Activated CD4-positive, alpha-beta T cell treated with anti-CD3 and anti-CD28 coated beads for 48 hours (primary cell): ENCODE results near the gene PPP1R14D.

Experiments
- DNase-seq: peaks from one replicate; pipeline ENCODE4 v3.0.0-alpha.2; 2020

The PPP1R14D gene

DNA sequence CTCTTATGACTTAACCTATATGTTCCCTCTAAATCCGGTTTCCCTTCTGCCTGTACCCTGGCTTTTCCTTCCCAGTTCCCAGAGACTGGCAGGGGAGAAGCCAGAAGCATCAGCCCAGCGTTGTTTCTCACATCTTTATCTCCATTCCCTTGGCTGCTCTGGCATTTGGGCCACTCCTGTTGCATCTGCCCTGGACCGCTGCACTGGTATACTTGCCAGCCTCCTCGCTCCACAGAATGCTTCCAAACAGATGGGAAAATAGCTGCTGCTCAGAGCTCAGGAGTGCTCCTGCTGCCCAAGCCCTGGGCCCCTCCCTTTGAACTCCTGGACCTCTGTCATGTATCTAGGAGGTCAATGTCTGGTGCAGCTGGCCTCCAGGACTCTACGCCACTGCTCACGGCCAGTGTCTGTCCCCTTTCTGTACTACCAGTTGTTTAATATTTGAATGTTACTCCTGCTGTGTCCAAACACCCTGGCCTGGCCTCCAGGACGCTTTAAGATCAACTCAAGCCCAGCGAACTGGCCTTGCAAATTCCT, 22.1 kb upstream of the PPP1R14D start:
- no peak for DNase-seq

DNA sequence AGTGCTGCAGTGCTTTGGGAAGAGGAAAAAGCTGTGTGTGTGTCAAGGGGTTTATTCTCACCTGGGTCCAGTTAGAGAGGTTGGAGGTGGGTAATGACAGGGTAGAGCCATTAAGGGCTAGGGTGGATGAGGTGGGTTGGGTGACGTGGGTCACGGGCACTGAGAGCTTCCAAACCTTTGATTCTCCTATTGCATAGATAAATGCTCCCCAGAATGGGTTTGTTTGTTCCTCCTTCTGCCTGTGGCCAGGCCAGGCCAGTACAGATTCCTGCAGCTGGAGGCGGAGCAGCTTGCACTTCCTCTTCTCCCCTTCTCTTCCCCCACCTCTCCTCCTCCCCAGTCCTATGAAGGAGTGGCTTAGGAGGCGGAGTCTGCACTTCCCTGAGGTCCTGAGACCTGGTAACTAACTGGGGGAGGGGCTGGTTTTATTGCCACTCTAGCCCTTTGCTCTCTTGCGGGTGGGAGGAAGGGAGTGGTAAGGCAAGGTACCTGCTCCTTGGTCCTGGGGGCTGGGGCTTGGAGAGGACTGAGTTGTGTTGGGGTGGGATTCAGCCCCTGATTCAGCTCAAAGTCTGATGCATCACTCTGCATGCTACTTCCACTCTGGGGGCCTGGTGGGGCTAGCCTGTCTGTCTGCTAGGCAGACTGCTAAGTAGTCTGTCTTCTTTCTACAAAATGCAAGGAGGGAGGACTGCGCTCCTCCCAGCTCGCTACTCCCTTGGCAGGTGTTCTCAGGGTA, 18.9 kb upstream of the PPP1R14D start:
- DNase-seq = no peak

DNA sequence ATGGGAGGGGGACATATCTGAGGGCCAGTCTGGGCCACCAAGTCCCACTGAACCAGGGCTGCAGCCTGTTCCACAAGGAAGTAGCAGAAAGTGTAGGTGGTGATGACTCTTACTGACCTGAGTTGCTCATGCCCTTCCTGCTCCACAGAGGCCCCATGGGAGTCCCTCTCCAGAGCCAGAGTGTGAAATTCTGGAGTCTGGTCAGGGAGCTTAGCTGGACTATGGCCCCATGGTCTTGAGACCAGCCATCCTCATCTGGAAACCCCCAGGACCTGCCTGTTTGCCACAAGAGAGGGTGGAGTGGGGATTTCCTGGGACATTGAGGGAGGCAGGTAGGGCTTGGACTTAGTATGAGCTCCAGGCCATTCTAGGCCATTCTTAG, 18.3 kb upstream of the PPP1R14D start:
- DNase-seq = no peak

DNA sequence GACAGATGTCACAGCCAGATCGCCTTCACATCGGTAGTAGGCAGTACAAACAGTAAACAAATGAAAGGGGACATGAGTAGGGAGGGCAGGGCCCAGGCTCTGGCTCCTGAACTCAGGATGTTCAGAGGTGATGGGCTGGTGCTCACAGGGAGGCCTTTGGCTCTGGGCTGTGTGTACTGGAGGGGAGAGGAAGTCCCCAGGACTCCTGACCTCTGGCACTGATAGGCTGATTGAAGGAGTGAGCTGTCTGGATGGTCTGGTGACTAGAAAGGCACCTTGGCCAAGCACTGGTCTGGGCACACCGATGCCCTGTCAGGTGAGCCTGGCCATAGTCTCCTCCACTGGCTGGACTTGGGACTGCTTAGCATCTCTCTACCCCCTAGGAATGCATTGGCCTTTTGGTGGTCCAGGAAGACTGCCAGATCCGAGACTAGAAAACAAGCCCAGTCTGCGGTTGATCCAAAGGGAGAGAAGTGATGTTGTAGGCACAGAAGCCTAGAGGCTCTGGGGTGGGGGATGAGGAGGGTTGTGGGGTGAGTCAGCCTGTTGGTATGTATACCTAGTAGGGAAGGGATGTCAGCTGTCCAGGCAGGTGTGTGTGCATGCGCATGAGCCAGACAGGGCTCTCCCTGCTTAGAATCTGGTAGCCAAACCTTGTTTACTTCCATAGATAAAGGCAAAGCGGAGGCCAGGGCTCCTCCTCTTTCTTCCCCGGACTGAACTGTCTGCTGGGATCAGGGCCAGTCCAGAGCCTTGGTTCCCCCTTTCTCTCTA, 17.2 kb upstream of the PPP1R14D start:
- no peak for DNase-seq

DNA sequence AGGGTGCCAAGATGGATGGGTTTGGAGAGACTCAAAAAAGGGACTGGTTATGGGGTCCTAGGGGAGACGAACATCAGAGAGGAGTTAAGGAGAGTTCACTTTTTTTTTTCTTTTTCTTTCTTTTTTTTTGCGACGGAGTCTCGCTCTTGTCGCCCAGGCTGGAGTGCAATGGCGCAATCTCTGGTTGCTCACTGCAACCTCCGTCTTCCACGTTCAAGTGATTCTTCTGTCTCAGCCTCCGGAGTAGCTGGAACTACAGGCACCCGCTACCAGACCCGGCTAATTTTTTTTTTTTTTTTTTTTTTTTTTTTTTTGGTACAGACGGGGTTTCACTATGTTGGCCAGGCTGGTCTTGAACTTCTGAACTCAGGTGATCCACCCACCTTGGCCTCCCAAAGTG, 16.5 kb upstream of the PPP1R14D start:
- DNase-seq = no peak

DNA sequence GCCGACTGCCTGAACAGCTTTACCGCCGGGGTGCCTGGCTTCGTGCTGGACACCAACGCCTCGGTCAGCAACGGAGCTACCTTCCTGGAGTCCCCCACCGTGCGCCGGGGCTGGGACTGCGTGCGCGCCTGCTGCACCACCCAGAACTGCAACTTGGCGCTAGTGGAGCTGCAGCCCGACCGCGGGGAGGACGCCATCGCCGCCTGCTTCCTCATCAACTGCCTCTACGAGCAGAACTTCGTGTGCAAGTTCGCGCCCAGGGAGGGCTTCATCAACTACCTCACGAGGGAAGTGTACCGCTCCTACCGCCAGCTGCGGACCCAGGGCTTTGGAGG, 16.2 kb upstream of the PPP1R14D start:
- DNase-seq = peak; percentile 55

DNA sequence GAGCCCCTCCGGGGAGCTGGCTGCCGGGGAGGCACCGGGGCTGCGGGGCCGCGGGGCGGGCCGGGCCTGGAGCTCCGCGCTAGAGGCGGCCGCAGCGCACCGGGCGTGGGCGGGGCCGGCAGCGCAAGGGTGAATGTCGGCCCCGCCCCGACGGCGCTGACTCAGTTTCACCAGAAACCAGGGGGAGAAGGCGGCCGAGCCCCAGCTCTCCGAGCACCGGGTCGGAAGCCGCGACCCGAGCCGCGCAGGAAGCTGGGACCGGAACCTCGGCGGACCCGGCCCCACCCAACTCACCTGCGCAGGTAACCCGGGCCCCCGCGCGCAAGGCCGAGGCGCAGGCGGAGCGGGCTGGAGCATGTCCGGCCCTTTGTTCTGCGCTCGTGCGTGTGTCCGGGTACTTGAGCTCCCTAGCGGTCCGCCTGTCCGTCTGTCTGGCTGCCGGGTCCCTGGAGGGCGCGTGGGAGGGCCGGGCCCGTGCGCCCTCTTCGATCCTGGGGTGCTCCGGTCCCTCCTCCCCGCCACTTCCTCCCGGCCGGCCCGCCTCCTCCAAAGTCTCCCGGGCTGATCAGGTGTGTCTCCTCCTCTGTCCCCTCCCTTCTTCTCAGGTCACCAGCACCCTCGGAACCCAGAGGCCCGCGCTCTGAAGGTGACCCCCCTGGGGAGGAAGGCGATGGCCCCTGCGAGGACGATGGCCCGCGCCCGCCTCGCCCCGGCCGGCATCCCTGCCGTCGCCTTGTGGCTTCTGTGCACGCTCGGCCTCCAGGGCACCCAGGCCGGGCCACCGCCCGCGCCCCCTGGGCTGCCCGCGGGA, 15.6 kb upstream of the PPP1R14D start, which contains the start of gene SPINT1:
TSS of gene SPINT1 (plus strand) at position 164 of the 811 bp plus-strand sequence. CDS start at position 671, 507 bp downstream.
- peak; percentile 86 for DNase-seq

DNA sequence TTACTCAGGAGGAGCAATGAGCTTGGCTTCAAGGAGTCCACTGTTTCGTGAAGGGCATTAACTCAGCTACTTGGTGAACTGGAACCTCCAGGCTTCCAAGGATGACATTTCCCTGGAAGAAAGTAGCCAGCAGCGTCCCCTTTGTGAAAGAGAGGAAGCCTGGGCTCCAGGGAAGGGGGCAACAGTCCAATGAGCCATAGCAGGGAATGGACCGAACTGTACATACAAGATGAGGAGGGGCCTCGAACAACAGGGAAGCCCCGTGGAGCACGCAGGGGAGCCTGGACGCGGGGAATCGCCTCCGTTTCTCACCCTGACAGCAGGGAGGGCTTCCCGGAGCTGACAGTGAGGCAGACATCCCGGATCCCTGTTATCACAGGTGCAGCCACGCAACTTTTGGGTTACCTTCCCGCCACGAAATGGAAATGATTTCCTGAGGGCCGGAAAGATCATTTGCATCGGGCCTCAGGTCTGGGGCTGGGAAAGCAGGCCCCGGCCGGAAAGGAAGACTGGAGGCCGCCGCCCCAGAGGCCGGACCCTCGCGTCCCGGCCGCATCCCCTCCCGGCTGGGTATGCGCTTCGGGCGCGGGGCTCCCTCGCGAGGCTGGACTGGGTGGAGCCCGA, 14.9 kb upstream of the PPP1R14D start:
- DNase-seq = no peak

DNA sequence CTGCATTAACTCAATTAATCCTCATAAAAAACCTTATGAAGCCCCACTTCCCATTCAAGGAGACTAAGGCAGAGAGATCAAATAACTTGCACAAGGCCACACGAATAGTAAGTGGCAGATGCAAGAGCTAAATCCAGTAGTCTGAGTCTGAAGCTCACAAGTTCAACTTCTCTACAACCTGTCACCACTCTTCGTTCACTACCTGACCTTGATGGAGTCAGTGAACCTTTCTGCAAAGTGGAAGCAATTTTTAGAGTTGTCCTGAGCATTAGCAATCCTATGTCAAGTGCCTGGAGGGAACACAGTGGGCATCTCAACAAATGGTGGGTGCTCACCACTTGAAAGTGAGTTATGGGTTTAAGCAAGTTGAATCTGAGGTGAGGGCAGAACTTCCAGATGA, 13.2 kb upstream of the PPP1R14D start:
- no peak for DNase-seq

DNA sequence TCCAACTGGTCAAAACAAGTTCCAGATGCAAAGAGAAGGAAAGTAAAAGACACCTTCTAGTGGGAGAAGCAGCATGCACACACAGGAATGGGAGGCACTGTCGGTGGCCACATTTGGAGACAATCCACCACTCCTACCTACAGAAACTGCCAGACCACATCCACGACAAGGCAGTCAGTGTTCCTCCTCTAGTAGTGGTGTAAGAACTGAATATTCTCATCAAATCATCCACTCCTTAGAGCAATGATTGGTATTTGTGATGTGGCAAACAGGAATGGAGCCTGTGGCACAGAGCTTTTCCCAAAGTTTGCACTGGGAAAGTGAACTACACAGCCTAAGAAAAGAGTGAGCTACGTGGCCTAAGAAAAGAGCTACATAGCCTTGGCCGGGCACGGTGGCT, 10.2 kb upstream of the PPP1R14D start:
- DNase-seq = no peak

DNA sequence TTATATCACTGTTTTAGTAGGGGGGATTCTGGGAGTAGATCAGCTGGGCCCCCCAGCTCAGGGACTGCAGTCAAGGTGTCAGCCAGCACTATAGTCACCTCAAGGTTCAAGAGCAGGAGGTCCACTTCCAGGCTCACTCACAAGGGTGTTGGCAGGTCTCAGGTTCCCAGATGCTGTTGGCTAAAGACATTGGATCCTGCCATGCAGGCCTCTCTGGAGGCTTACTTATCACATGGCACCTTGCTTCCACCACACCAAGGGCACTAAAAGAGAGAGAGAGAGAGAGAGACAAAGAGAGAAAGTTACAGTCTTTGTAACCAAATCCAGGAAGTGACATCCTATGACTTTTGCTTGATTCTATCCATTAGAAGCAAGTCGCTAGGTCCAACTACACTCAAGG, 7.5 kb upstream of the PPP1R14D start:
- no peak for DNase-seq

DNA sequence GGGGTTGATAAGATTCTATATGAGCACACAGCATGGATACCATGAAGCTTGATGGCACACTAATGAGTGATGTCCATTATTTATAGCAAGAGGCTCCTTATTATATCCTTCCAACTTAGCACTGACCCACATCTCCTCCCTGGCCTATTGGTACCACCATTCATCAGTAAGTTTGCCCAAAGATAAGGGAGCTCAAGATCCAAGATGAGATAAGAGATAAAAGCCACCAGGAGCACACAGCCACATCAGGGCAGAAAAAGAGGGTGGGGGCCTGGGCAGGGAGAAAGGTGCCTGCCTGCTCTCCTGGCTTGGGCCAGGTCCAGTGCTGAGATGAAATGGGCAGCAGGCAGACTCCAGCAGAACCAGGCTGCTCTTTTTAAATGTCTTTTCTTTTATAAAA, 4.4 kb upstream of the PPP1R14D start:
- DNase-seq = no peak

DNA sequence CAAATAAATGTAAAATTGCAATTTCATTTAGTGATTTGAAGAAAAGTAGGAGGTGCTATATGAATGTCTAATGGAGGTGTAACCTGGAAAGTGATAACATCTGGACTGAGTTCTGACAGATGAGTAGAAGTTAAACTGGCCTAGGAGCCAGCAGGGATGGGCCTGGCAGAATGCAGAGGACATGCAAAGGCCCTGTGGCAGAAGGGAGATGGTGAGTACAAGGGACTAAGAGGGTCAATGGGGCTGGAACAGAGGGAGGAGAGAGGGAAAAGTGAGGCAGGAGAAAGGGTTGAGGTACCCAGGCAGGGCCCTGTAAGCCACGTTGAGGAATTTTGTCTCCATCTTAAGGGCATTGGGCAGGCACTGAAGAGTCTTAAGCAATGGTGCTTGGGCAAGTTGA, 3.4 kb upstream of the PPP1R14D start:
- no peak for DNase-seq

DNA sequence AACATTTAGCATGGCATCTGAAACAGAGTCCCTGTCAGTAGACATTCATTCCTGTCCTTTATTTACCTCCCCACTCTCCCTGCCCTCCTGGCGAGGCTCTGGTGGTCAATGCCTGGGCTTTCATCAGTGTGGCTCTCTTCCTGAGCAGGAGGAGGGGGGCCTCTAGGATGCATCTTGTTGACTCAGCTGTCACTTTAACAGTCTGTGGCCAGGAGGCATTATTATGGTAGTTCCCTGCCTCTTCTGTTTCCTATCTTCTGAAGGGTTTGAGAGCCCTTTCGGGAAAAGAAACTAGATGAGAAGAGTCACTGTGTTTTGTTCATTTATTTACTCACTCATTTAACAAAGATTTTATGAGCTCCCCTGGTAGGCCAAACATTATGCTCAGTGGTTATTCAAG, 2.4 kb upstream of the PPP1R14D start:
- no peak for DNase-seq

DNA sequence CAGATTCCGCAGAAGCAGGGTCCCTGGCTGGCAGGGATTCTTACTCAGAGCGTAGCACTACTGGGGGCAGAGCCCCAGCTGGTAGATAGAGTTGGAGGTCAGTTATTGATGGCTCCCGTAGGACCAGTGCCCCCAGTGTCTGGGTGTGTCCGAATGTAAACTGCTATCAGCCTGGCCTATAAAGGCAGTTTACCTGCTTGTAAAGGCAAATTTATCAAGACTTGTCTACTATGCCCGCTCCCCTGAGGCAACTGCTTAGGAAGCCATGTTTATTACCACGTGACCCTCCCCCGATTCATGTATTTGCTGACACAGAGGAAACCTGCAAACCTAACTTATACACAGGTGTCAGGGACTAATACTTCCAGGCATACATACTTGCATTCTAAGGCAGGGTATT, 607 bp upstream of the PPP1R14D start:
- DNase-seq = no peak

DNA sequence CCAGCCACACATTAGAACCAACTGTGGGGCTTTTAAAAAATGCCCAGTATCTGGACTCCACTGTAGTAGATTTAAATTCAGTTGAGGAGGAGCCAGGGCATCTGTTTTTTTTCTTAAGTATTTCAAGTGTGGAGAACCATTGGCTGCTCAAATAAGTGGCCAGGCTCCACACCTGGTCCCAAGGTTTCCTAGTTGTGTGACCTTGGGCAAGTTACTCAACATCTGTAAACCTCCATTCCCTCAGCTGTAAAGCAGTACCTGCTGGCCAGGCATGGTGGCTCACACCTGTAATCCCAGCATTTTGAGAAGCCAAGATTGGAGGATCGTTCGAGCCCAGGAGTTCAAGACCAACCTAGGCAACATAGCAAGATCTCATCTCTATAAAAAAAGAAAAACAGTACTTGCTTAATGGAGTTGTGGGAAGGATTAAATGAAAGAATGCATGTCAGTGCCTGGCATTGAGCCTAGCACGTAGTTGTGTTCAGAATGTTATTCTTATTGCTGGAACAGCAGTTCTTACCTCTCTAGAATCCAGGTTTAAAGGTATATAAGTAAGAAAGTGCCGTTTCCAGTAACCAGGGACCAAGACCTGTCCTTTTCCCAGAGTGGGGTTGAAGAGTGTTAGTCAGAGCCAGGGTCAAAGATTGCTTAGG, 2.0 kb downstream of the PPP1R14D start:
- DNase-seq = no peak

DNA sequence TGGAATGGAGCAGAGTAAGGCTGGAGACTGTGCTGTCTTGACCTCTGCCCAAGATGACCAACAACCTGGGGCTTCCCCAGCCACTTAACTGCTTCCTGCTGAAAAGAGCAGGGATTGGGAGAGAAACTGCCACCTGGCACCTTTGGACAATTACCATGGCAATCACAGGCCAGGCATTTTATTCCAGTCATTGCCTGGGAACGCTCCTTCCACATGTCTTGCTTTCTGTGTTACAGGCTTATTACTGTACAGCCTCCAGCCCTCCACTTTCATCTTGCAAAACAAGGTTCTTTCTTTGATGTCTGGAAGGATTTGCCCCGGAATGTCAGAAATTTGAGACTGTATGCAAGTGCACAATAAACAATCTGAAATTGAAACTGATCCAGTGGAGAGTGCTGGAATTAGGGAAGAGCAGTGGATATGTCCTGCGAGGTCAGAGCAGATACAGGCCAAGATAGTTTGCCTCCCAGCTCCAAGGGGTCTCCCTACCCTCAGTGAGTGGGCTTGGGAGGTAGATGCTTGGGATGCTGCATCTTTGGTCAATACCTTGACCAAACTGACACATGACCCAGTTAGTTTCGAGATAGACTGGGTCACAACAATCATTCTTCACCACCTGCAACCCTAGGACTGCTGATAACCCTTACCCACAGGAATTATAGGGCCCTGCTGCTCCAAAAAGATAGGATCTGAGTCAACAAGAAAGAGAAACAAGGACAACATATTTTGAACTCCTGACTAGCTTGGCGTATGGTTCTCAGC, 2.7 kb downstream of the PPP1R14D start:
- no peak for DNase-seq

DNA sequence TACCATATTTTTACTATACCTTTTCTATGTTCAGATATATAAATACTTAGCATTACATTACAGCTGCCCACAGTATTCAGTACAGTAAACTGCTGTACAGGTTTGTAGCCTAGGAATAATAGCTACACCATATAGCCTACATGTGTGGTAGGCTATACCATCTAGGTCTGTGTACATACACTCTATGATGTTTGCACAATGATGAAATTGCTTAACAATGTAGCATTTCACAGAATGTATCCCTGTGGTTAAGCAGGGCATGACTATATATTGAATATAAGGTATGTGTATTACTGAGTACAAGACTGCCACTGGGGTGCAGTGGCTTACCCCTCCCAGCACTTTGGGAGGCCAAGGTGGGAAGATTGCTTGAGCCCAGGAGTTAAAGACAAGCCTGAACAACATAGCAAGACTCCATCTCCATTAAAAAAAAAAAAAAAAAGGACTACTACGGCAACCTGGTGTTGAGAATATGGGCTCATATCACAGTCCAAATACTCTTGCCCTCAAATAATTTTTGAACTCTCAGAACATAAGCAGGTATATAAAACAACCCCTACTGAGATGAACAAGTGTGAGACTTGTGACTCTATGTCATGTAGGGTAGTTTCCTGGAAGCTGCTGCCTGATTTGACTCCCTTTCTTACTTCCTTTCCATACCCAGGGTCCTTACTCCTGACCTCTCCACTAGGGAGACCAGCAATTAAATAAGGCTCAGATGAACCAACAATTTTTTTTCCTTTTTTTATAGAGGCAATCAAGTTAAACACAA, 4.8 kb downstream of the PPP1R14D start:
- DNase-seq = no peak

DNA sequence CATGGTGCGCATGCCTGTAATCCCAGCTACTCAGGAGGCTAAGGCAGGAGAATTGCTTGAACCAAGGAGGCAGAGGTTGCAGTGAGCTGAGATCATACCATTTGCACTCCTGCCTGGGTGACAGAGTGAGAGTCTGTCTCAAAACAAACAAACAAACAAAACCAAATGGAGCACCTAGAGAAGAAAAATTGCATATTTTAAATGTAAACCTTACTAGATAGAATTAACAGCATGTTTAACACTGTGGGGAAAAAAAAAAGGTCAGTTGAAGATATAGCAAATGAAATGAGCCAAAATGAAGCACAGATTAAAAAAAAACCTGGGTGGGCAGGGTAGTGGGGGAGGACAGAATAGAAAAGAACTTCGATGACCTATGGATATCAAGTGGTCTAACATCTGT, 7.3 kb downstream of the PPP1R14D start:
- no peak for DNase-seq

DNA sequence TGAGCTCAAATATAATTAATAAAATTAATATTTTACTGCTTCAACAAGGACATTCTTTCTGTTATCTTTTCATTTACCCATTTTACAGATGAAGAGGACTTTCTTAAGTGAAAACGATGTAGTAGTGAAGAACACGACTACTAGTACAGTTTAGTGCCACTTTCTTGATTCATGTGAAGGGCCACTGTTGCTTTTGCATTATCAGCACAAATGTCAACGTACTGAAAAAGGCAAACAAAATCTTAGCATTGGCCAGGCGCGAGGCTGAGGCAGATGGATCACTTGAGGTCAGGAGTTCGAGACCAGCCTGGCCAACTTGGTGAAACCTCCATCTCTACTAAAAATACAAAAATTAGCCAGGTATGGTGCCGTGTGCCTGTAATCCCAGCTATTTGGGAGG, 9.5 kb downstream of the PPP1R14D start:
- DNase-seq = no peak
